Osteocyte (in vitro differentiated cells): ENCODE measurements around the gene ZNF511. TPM values are rescaled to one million over a fixed set of nuclear protein-coding genes. Genes with fewer than 3 reads are reported as not detected.

Source experiments
- DNase-seq: peaks from one replicate; pipeline ENCODE4 v3.0.0; 2021; ENCODE audit warnings: mixed read lengths; ENCODE audit not compliant: unreplicated experiment; ENCODE audit errors: extremely low spot score
- H3K27ac Mint-ChIP-seq: one replicate; pipeline ENCODE4 v1.8.0; 2021; ENCODE audit warnings: mild to moderate bottlenecking, mixed read lengths; ENCODE audit not compliant: unreplicated experiment
- H3K27me3 Mint-ChIP-seq: one replicate; pipeline ENCODE4 v1.8.0; 2021; ENCODE audit warnings: mixed read lengths; ENCODE audit not compliant: unreplicated experiment
- H3K36me3 Mint-ChIP-seq: one replicate; pipeline ENCODE4 v1.8.0; 2021; ENCODE audit warnings: mixed read lengths; ENCODE audit not compliant: unreplicated experiment
- H3K4me1 Mint-ChIP-seq: one replicate; pipeline ENCODE4 v1.8.0; 2021; ENCODE audit warnings: mixed read lengths; ENCODE audit not compliant: unreplicated experiment
- H3K4me3 Mint-ChIP-seq: one replicate; pipeline ENCODE4 v1.8.0; 2021; ENCODE audit warnings: mild to moderate bottlenecking, moderate library complexity, mixed read lengths; ENCODE audit not compliant: unreplicated experiment
- H3K9me3 Mint-ChIP-seq: one replicate; pipeline ENCODE4 v1.8.0; 2021; ENCODE audit warnings: mixed read lengths; ENCODE audit not compliant: unreplicated experiment
- total RNA-seq: library from RNA; stranded (reverse); gene quantifications from 2 replicates; pipeline ENCODE4 v1.2.1, GENCODE V29; 2021
- TF ChIP-seq, protein P1 (sequence below): fragments of 200-600 bp; sonication (generic); IDR thresholded peaks from 2 replicates; pipeline ENCODE4 v1.5.0; 2021; ENCODE audit warnings: antibody characterized with exemption, mild to moderate bottlenecking, moderate library complexity

Gene ZNF511
- total RNA-seq, 1 donor from 2014 or later = 39.1 TPM

DNA sequence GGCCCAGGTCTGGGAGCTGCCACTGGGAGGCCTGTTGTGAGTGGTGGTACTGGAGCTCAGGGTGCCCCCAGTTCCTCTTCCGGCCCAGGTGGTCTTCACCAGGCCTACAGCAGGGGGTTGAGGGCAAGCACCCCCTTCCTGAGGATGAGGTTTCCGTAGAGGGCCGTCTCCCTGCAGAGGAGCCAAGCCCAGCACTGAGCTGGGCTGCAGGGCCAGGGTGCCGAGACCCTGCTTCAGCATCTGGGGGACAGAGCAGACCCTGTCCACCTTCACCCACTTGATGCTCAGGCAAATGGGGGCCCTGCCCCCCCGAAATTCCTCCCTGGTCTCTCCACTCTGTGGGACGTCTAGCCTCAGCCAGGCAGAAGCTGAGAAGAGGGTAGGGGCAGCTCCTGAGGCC lies 46.6 kb downstream of the ZNF511 start:
- no peaks in the 10 kb centered on the region for H3K4me1 Mint-ChIP-seq
- H3K4me3 Mint-ChIP-seq = no peak overlapping the region
- no peaks in the 10 kb centered on the region for H3K27me3 Mint-ChIP-seq
- no peak overlapping the region for H3K27ac Mint-ChIP-seq
- DNase-seq = no peak
- TF ChIP-seq, protein P1, sequence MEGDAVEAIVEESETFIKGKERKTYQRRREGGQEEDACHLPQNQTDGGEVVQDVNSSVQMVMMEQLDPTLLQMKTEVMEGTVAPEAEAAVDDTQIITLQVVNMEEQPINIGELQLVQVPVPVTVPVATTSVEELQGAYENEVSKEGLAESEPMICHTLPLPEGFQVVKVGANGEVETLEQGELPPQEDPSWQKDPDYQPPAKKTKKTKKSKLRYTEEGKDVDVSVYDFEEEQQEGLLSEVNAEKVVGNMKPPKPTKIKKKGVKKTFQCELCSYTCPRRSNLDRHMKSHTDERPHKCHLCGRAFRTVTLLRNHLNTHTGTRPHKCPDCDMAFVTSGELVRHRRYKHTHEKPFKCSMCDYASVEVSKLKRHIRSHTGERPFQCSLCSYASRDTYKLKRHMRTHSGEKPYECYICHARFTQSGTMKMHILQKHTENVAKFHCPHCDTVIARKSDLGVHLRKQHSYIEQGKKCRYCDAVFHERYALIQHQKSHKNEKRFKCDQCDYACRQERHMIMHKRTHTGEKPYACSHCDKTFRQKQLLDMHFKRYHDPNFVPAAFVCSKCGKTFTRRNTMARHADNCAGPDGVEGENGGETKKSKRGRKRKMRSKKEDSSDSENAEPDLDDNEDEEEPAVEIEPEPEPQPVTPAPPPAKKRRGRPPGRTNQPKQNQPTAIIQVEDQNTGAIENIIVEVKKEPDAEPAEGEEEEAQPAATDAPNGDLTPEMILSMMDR = no peak
- H3K9me3 Mint-ChIP-seq = no peaks in the 10 kb centered on the region
- peaks cover 1% of the 10 kb centered on the region for H3K36me3 Mint-ChIP-seq

DNA sequence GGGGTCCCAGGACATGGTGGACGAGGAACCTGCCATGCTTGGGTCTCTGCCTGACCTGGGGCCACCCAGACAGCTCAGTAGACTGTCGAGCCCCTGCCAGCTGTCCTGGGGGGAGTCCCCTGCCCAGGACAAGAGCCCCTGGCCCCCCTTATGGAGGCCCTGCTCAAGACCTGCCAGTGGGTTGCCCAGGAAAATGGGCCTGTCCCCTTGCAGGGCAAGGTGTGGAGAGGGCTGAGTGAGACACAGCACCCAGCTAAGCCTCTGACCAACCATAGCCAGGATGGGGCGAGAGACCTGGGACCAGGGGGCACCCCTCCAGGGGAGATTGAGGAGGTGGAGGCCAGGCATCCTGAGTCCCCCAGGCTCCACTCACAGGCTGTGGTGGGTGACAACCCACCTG lies 47.3 kb downstream of the ZNF511 start:
- DNase-seq = no peak
- Mint-ChIP-seq H3K9me3 (no peaks in the 10 kb centered on the region), H3K36me3 (peaks cover 1% of the 10 kb centered on the region), H3K27ac (no peak overlapping the region), H3K27me3 (no peaks in the 10 kb centered on the region), H3K4me1 (no peaks in the 10 kb centered on the region), H3K4me3 (peak overlapping the region; percentile 47)
- TF ChIP-seq, protein P1 = no peak

DNA sequence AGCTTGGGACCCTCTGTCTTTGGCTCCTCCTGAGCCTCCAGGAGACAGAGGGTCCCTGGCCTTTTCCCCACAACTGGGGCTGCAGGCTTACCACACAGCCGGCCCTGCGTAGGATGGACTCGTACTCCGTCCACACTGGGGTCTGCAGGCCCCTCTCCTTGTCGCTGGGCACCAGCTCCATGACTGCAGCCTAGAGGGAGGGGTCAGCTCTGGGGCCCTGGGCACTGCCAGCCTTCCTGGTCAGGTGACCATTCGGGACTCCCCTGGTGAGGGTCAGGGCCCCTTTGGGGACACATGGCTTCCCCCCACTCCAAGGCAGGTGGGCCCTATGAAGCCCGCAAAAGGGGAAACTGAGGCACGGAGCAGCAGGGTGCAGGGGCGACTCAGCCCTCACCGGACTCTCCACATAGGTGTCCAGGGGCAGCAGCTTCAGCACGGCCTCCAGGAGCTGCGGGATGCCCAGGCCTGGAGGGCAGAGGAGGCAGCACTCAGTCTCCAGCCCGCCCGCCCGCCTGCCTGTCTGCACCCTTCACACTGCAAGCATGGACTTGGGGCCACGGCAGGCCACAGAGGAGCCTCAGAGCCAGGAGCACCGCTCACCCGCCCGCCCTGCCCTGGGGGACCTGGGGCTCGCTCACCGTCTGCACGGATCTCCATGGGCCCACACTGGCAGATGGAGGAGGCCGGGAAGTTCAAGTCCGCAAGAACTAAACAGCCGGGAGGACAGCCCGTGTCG lies 48.0 kb downstream of the ZNF511 start:
- TF ChIP-seq, protein P1 = no peak
- no peaks in the 10 kb centered on the region for H3K9me3 Mint-ChIP-seq
- no peaks in the 10 kb centered on the region for H3K27me3 Mint-ChIP-seq
- H3K36me3 Mint-ChIP-seq = peaks cover 1% of the 10 kb centered on the region
- peak overlapping the region; percentile 72 for H3K4me3 Mint-ChIP-seq
- no peak overlapping the region for H3K27ac Mint-ChIP-seq
- DNase-seq = no peak
- H3K4me1 Mint-ChIP-seq = no peaks in the 10 kb centered on the region

DNA sequence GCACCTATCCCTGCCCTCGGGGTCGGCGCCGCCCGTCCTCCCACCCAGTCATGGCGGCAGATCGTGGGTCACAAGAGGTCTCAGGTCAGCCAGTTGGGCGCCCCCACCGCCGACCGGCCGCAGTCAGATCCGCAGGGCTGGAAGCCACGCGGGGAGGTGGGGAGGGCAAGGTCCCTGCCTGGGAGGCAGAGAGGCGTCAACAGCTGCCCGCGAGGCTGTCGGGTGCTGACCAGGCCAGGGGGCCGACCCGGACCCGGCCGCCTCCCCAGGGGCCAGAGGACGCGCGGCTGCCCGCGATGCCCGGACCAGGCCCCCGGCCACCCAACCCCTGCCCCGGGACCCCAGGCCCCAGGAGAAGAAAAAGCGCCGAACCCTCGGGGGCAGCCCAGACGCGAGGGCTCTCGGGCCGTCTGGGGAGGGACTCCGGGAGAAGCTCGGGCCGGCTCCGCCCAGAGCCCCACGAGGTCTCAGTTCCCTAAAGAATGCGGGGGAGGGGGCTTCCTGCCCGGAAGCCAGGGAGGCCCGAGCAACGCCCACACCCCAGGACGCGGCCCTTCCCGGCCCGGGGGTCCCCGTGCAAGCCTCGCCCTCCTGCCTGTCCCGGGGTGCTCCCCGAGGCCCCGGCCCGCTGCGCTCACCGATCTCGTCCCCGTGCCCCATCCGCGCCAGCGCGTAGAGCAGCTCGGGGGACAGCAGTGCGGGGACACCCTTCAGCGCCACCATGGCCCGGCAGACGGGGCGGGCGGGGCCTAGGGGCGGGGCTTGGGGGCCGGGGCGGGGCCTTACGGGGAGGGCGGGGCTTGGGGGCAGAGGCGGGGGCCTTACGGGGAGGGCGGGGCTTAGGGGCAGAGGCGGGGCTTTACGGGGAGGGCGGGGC lies 48.8 kb downstream of the ZNF511 start, which contains the start of gene FUOM:
Gene FUOM (minus strand): TSS at position 735 of the 877 bp plus-strand sequence. CDS start 12 bp downstream, at position 723.
- Mint-ChIP-seq H3K9me3 (no peaks in the 10 kb centered on the region), H3K27me3 (no peaks in the 10 kb centered on the region), H3K4me1 (no peaks in the 10 kb centered on the region), H3K27ac (no peak within 1 kb of the TSS), H3K36me3 (peaks cover 8% of the 10 kb centered on the region), H3K4me3 (peak within 1 kb of the TSS; percentile 72)
- TF ChIP-seq, protein P1 = no peak
- DNase-seq = peak; percentile 87
